GM18505 (cell line): ENCODE results near the gene AUTS2.

Experiments
- ATAC-seq: cut with Tn5 transposase; IDR thresholded peaks from one replicate; pipeline ENCODE4 v1.9.1; 2021; ENCODE audit not compliant: unreplicated experiment
- POLR2A ChIP-seq: IDR thresholded peaks from 4 replicates; pipeline ENCODE4 v1.6.1; 2011; ENCODE audit warnings: borderline replicate concordance; ENCODE audit not compliant: insufficient read depth, insufficient read length; ENCODE audit errors: extremely low read depth

Gene AUTS2

DNA sequence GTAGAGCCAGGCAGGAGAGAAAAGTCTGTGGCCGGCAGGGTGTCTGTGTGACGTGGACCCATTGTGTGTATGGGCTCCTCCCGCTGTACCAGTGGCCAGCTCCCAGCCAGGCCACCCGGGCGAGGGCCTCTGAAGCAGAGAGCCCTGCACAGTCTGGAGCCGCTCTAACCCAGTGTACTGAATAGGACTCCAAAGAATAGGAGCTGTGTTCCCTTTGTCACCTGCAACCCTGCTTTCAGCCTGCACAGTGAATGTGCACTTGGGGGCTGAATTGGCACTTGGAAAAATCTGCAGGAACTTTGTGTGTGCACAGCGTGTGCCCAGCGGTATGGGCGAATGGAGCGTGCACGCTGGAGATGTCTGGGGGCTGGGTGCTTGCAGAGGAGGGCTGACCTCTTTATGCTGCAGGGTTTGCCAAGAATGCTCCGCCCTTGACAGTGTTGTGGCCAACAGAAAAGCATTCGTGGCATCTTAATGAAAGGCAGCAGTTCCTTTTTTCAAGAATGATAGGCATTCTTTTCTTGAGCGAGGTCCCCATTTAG, 216.2 kb downstream of the AUTS2 start:
- ATAC-seq: no peak
- TF ChIP-seq POLR2A: no peak

DNA sequence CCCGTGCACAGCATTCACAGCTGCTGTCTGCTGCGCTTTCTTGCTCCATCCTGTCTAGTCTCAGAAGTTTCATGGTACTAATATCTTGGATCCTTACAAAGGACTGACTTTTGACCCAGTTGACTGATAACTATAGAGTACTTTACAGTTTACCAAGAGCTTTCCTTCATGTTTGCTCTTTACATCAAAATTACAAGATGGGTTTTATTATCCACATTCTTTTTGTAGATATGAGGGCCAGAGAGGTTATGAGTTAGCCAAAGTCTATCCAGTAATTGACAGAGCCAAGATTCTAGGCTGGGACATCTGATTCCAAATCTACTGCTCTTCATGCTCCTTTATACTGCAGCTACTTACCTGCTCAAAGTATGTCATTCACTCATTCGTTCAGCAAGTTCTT, 218.2 kb downstream of the AUTS2 start:
- no peak for TF ChIP-seq POLR2A
- no peak for ATAC-seq

DNA sequence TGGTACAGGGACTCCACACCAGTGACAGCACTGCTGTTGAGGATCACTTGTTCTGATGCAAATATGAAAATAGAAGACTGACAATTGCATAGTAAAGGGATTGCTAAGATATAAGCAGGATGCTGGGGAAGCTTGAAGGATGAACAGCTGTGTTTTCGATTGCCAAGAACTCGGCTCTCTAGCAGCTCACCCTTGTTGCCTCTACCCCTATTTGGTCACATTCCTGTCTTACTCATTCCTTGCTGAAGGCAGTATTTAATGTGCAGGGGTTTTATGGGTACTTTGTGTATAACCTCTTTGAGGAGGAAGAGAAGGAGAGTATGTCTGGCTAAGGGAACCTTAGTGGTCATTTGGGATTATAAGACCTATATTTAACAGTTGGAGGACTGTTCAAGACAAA, 218.8 kb downstream of the AUTS2 start:
- TF ChIP-seq POLR2A: no peak
- ATAC-seq: no peak

DNA sequence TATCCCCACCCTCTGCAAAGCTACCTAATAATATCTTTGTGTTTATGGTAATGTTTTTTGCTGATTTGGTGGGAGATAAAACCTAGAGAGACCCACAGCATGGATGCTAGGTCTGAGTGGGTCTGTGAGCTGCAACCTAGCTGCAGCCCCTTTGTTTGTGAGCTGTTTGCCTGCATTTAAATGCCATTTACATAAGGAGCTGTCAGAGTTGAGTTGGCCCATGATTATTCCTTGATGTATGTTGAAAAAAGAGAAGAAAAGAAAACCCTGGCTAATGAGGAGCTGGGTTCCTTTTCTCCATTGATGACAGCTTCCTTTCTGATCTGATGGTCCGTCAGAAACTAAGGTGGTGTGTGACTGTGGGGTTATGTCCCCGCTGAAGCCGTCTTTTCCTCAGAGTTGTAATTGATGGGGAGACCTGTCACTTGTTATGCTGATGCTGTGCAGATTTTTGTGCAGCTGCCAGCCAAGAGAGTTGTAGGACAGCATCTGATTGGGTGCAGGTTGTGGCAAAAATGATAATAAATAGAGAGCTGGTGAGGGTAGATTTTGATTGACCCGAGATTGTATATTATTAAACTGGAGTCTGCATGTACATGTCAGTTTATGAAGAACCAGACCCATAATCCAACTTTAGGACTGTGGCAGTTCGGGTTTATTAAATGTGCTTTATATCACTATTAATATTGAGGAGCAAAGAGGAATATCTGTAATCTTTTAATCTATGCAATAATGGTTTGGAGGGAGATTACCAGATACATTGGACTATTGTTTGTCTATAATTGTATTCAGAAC, 219.8 kb downstream of the AUTS2 start:
- TF ChIP-seq POLR2A: no peak
- ATAC-seq: no peak

DNA sequence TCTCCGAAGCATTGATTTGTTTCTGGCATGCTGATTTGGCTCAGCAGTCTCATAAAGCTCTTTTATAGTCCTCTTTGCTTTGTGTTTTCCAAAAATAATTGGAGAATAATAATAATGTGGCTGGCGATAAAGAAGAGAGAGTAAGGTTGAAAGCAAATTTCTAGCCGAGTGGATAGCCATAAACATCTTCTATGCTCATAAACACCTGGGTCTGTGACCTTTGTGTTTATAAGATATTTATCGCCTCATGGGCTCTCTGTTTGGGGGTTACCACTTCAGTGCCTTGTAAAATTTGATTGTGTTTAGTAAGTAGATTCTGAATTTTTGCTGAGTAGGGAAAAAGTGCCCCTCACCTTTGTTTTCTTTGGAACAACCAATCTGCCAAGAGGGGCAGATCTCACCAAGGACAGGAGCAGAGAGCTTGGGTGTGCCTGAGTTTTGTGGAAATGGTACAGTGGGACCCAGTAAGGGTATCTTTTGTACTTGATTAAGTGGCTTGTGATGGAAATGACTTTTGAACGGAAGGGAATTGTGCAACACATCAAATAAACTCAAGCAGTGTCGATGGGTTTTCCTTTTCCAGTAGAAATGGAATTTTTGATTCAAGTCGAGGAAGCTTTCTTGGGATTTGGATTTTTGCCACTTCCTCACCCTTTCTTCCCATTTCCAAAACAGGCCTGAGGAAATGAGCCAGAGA, 220.5 kb downstream of the AUTS2 start:
- ATAC-seq: no peak
- TF ChIP-seq POLR2A: no peak

DNA sequence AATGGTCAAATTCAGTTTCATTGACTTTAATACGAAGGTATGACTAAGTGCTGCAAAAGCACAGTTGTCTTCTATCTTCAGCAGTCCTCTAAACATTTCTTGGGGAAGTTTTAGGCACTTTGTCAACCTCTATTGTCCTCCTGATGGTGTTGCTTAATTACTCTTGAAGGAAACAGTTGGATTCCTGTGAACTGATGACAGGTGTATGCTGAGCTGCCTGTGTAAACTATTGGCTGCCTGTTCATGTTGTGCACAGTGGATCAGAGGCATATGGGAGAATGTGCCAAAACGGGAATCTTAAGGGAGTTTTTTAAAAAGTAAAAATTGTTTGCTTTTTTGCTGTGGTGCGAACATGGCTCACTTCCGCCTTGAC, 221.0 kb downstream of the AUTS2 start:
- ATAC-seq: no peak
- no peak for TF ChIP-seq POLR2A

DNA sequence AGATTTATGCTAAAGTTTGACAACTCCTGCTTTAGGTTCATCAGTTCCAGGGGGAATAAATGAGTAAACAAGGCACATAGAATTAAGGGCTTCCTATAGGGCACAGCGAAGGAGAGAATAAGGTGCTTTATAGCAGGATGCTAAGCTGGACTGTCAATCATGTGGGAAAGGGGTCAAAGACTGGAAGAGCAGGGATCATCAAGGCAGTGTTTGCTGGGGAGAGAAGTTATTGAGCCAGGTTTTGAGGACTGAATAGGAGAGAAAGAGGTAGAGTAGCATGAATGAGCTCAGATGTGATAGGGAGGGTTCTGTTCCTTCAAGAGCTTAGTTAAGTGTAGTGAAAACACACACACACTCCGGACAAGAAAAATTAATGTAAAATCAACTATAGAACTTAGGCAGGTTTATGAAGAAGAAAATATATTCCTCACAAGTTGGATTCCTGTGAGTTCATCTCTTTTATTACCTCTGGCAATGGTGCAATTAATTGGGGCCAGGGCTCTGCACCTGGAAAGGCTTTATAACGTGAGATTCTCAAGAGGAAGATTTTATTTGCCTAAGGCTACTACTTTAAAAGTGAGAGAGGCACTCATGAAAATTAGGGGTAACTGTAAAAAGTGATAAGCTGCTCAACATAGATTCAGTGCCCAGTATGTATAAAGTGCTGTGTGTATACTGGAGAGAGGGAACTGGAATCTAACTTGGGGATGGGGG, 222.4 kb downstream of the AUTS2 start:
- no peak for TF ChIP-seq POLR2A

DNA sequence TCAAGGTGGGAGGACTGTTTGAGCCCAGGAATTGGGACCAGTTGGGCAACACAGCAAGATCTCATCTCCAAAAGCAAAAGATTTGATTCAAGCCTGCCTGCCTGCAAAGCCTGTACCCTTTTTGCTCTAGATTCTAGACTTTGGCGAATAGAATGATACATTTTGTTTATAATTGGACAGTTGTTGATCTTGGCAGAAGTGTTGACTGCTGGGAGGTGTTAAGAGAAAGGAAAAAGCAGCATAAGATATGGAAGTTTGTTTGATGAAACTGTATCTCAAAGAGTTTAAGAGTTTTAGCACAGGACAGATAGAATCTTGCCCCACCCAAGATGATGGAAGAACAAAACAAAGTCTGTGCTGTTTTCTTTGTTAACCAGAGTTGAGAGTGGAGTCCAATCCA, 224.1 kb downstream of the AUTS2 start:
- ATAC-seq: no peak
- no peak for TF ChIP-seq POLR2A

More for the DNA sequence above, 222.4 kb downstream of the AUTS2 start:
- ATAC-seq: no peak

DNA sequence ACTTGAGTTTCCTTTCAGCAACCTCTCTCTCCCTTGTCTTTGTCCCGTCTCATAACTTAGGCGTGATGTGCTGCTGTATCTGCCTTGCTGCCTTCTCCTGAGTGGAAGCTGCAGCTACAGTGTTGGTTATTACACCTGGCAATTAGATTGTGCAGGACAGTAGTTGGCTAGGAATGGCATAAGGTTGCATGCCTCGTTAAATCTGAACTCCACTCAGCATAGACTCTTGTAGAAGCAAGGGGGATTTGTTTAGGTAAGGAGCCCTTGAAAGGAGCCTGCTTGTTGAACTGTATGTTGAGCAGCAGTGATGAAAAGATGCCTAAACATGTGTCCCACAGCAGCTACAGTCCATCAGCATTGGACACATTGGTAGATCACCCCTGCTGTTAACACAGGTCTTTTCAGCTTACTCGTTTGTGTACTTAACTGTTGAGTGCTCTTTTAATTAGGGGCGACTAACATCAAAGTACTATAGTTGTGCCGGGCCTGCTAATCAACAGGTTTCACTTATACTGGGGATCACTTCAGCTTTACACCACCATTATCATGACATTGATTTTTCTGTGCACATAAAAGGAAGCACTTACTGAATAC, 225.0 kb downstream of the AUTS2 start:
- ATAC-seq: no peak
- TF ChIP-seq POLR2A: no peak

DNA sequence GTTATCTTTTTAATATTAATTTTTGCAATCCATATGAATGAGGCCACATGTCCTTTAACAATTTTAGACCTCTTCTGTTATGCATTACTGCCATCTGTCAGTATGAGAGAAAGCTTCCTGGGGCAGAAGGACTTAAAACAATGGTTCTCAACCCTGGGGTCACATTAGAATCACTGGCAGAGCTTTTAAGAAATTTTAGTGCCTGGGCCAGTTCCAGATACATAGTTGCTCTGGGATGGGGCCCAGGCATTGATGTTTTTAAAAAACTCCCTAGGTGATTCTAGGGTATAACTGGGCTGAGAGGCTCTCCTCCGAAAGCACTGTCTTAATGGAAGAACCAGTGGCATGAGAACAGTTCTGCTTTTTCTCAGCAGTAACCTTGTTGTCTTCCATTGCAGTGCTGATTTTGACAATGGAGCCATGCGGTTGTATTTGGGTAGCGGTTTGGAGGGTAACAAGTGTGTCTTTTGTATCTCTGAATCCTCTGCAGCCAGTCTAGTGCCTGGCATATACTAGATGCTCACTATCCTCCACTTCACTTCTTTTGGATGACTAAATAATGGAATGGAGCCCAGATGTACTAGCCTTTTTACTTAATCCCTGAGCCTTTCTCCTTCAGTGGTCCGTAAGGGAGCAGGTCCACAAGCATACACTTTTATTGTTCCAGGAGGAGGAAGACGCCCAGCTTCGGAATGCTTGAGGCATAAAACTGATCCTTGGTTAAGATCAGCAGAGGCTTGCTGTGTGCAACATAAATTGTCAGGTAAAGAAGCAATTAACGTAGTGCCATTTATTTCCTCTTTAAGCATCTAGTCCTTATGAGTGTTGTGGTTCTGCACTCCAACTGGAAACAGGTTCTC, 227.1 kb downstream of the AUTS2 start:
- ATAC-seq: no peak
- no peak for TF ChIP-seq POLR2A

DNA sequence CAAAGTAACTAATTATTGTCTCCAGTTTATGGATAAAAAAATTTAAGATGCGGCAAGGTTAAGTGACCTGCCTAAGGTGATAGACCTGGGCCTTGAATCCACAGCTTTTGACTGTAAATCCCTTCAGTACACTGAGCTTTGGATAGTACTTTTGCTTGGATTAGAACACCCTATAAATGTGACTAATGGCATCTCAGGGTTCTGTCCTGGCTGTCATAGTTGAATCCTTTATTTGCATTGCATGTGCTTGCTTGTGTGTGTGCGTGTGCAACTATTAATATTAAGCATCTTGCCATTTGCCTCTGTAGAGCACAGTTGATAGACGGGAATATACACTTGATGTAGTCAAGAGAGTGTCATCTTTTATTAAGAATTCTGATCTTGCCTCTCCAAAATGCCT, 228.0 kb downstream of the AUTS2 start:
- no peak for ATAC-seq
- TF ChIP-seq POLR2A: no peak

DNA sequence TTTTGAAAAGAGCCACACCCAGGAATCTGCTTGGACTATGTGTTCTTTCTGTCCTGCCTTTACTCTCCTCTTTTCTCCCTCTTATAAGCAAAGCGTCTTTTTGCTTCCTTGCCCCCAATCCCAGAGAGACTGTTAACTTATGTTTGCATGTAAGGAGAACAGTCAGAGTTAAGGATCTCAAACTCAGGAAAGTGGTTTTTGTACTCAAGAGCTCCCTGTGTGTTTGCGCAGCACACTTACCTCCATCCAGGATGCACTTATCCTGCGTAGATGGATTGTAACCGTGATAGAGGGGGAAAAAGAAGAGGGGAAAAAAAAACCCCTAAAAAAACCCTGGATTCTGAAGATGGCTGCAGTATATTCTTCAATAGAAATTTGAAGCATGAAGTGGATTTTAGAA, 228.9 kb downstream of the AUTS2 start:
- TF ChIP-seq POLR2A: no peak
- ATAC-seq: no peak

DNA sequence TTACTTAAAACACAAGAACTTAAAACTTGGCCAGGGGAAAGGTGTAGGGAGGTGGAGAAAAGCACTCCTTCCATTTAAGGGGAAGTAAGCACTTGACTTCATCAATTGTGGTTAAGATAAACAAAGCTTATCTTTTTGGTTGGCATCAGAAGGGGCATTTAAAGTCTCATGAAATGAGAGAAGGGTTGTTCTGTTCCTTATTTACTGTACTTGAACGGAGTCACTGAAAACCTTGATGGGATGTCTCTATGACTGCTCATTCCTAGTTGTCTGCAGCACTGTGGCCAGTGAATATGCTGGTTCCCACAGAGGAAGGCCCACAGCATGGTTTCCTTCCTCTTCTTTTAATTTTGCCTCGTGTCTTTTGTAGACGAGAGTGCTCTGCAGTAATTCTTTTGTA, 229.3 kb downstream of the AUTS2 start:
- ATAC-seq: no peak
- TF ChIP-seq POLR2A: no peak

DNA sequence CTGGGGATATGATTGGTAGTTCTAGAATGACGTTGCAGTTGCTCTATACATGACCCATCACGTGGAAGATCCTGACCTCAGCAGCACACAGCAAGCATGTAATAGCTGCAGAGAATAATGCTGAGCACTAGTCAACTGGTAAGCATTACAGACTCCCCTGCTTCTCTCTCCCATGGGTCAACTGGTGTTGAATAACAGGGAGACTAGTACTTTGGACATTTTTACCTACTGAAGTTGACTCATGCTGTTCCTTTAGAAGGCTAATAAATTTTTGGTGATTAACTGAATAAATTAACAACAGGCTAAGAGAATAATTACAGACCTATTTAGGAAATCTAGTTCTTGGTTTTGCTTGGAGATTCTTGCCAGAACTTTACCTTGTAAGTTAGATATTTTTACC, 234.1 kb downstream of the AUTS2 start:
- no peak for TF ChIP-seq POLR2A
- no peak for ATAC-seq
